Measurements from ENCODE around the gene ALDH1A2. TPM values are rescaled to one million over a fixed set of nuclear protein-coding genes. Genes with fewer than 3 reads are reported as not detected.

The ALDH1A2 gene
- total RNA-seq, 4 donors from 2014 or later = 8.0 to 24.3 (median 13.9) TPM

DNA sequence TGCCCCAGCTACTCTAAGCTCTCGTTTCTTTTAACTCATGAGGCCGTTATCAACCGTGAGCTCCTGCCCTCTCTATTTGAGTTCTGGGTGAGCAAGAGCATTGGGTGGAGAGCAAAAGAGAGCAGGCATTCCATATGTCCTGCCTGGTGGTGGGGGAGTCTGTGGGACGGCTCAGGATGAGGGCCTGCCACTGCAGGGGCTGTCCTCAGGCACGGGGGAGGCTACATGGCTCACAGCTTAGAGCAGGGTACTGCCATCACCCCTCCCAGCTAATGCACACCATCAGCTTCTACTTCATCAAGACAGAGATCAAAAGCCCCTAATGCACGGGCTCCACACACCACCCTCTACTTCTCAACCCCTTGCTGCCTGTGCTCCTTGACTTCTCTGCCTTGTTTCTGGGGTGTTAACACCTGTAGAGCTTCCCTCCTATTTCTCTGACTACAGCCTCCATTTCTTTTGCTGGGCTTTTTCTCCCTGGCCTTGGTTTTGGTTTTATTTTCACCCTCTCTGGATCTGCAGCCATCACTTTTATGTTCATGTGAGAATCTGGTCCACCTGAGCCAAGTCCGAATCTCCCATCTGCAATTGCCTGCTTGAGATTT is 114.1 kb downstream of the ALDH1A2 start:
- DNase-seq (ENCODE audit: low spot score in 2 of 2) = no peak
- no peaks in the 10 kb centered on the region for H3K9me3 ChIP-seq
- no peaks in the 10 kb centered on the region for H3K36me3 ChIP-seq
- TF ChIP-seq, protein P1, sequence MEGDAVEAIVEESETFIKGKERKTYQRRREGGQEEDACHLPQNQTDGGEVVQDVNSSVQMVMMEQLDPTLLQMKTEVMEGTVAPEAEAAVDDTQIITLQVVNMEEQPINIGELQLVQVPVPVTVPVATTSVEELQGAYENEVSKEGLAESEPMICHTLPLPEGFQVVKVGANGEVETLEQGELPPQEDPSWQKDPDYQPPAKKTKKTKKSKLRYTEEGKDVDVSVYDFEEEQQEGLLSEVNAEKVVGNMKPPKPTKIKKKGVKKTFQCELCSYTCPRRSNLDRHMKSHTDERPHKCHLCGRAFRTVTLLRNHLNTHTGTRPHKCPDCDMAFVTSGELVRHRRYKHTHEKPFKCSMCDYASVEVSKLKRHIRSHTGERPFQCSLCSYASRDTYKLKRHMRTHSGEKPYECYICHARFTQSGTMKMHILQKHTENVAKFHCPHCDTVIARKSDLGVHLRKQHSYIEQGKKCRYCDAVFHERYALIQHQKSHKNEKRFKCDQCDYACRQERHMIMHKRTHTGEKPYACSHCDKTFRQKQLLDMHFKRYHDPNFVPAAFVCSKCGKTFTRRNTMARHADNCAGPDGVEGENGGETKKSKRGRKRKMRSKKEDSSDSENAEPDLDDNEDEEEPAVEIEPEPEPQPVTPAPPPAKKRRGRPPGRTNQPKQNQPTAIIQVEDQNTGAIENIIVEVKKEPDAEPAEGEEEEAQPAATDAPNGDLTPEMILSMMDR (IDR thresholded peaks at IDR 0.05) = no peak
- no peak for TF ChIP-seq POLR2A (IDR thresholded peaks at IDR 0.05)
- TF ChIP-seq EP300 (IDR thresholded peaks at IDR 0.05) = no peak
- peaks cover 0 to 3% of the 10 kb centered on the region in 2 donors for H3K27me3 ChIP-seq
- peaks cover 0 to 7% (median 0%) of the 10 kb centered on the region in 4 donors for H3K4me1 ChIP-seq
- 82 to 88% methylated on average over 7 of the region's 7 CpGs for WGBS, 2 donors
- H3K4me3 ChIP-seq = no peak overlapping the region
- H3K27ac ChIP-seq = no peak overlapping the region

DNA sequence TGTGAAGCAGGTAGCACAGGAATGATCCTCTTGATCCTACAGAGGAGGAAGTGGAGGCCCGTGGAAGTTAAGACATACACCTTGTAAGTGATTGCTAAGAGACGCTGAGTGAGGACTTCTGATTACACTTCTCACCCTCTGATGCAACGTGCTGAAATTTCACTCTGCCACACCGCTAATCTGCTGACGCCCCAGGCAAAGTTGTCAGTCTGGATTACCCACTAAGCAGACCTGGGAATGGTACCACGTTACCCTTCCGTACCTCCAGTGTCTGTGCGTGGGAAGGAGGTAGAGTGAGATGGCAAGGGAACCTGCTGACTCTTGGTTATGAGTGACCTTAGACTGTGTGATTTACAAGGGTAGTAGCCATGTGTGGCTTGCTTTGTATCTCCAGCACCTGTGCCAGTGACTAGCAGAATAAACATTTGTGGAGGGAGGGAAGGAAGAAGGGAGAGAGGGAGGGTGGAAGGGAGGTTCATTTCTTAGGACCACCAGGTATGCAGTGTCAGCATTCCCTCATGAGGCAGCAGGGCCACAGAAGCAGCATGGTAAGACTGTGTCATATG is 115.0 kb downstream of the ALDH1A2 start:
- WGBS, 2 donors = 86 to 93% methylated on average over 8 of the region's 8 CpGs
- Histone ChIP-seq H3K4me1 (peaks cover 0 to 7% (median 0%) of the 10 kb centered on the region in 4 donors), H3K27me3 (peaks cover 0 to 3% of the 10 kb centered on the region in 2 donors), H3K9me3 (no peaks in the 10 kb centered on the region), H3K4me3 (no peak overlapping the region), H3K36me3 (no peaks in the 10 kb centered on the region), H3K27ac (no peak overlapping the region)
- no peak for DNase-seq (ENCODE audit: low spot score in 2 of 2)
- TF ChIP-seq POLR2A (IDR thresholded peaks at IDR 0.05) (no peak), EP300 (IDR thresholded peaks at IDR 0.05) (no peak)
- TF ChIP-seq, protein P1 (IDR thresholded peaks at IDR 0.05) = no peak

DNA sequence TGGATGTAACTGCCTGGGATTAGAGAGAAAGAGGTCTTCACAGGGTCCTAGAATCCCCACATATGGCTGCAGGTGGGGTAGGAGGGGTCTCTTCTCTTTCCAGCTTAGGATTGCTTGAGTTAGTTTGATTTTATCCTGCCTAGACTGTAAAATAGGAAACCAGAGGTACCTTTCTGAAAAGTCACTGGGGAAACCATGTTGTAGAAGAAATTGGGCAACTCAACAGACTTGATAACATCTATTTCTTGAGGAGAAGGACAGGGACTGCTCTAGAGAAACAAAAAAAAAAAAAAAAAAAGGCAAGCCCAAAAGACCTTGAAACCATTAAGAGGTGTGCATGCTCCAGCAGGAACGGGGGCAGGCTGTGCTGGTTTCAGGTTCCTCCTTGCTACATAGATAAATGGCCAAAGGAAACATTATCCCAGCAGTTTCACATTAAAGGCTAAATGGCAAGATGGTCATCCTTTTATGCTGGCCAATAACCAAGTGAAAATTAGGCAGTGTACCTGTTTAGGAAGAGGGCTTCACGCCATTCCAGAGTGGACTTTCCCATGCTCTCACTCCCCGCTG is 116.1 kb downstream of the ALDH1A2 start:
- TF ChIP-seq POLR2A (IDR thresholded peaks at IDR 0.05) (no peak), EP300 (IDR thresholded peaks at IDR 0.05) (no peak)
- TF ChIP-seq, protein P1 (IDR thresholded peaks at IDR 0.05) = no peak
- Histone ChIP-seq H3K27ac (no peak overlapping the region), H3K9me3 (no peaks in the 10 kb centered on the region), H3K36me3 (no peaks in the 10 kb centered on the region), H3K27me3 (peaks cover 0 to 3% of the 10 kb centered on the region in 2 donors), H3K4me3 (no peak overlapping the region), H3K4me1 (peaks cover 0 to 7% (median 0%) of the 10 kb centered on the region in 4 donors)
- 87 to 88% methylated on average over 3 of the region's 3 CpGs for whole genome bisulfite sequencing, 2 donors
- no peak for DNase-seq (ENCODE audit: low spot score in 2 of 2)

DNA sequence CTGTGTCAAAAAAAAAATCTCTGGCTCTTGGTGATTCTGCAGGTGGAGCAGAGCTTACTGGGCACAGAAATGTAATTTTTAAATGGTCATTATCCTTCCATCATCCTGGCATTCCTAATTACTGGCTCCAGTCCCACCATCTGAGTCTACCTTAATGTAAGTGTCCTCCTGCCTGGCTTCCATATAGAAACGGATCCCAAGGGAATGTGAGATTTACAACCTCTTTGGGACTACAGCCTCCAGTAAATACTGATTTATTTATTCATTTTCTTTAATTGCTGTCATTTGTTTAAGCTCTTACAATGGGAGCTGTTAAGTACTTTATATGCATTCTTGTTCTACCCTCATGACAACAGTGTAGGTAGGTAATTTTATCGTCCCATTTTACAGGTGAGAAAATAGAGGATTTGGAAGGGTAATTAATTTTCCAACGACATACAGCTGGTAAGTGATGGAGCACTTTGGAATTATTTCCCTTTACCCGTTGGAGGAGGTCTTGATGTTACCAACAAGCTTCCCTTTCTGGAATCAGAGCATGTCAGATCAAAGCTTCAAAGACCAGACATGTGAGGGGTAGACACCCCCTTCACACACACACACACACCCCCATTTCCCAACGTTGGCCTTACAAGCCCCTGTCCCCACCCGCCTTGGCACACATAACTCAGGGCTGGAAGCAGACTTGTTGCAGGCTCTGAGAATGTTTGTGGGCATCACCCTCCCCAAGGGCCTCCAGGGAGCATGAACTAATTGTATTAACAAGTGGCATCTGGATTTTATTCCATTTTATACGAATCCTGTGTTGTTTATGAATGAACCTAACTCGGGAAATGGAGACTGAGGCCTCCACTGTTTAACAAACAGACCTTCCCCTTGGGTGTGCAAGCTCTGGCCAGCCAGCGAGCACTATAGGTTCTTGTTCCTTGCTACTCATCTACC is 116.9 kb downstream of the ALDH1A2 start:
- Histone ChIP-seq H3K9me3 (no peaks in the 10 kb centered on the region), H3K27ac (no peak overlapping the region), H3K4me1 (peaks cover 0 to 7% (median 0%) of the 10 kb centered on the region in 4 donors), H3K27me3 (peaks cover 0 to 3% of the 10 kb centered on the region in 2 donors), H3K36me3 (no peaks in the 10 kb centered on the region), H3K4me3 (no peak overlapping the region)
- TF ChIP-seq POLR2A (IDR thresholded peaks at IDR 0.05) = no peak
- TF ChIP-seq EP300 (IDR thresholded peaks at IDR 0.05) = no peak
- TF ChIP-seq, protein P1 (IDR thresholded peaks at IDR 0.05) = no peak
- WGBS, 2 donors = 65 to 76% methylated on average over 9 of the region's 9 CpGs
- no peak for DNase-seq (ENCODE audit: low spot score in 2 of 2)

Measured in tibial nerve (tissue), 4 donors.